Fibroblast of skin of right quadriceps (primary cell): ENCODE data around the gene GAPVD1.
"Not testable (repeated sequence)": the region's sequence is repeated elsewhere in the genome, so short reads cannot be mapped to it uniquely, and the experiment has no call there.

Source experiments
- DNase-seq: peaks from one replicate; pipeline ENCODE4 v3.0.0-alpha.2; 2013

The GAPVD1 gene

GRCh38 chr9:125316359-125316758 lies 54.7 kb downstream of the GAPVD1 start:
- not testable (repeated sequence) for DNase-seq

GRCh38 chr9:125317704-125318103 lies 56.1 kb downstream of the GAPVD1 start:
- DNase-seq = no peak

GRCh38 chr9:125321496-125321895 lies 59.9 kb downstream of the GAPVD1 start:
- DNase-seq = no peak

GRCh38 chr9:125323615-125324014 lies 62.0 kb downstream of the GAPVD1 start:
- no peak for DNase-seq

- DNase-seq = peak; percentile 4
Observed at GRCh38 chr9:125325826-125326225, 64.2 kb downstream of the GAPVD1 start.

GRCh38 chr9:125329978-125330377 lies 68.4 kb downstream of the GAPVD1 start:
- no peak for DNase-seq

- no peak for DNase-seq
Observed at GRCh38 chr9:125330587-125330986, 69.0 kb downstream of the GAPVD1 start.

GRCh38 chr9:125332527-125332926 lies 70.9 kb downstream of the GAPVD1 start:
- no peak for DNase-seq

GRCh38 chr9:125337236-125337635 lies 75.6 kb downstream of the GAPVD1 start:
- DNase-seq = no peak

GRCh38 chr9:125338929-125339328 lies 77.3 kb downstream of the GAPVD1 start:
- no peak for DNase-seq

GRCh38 chr9:125341566-125341965 lies 79.9 kb downstream of the GAPVD1 start:
- no peak for DNase-seq

- peak; percentile 27 for DNase-seq
Observed at GRCh38 chr9:125343518-125344275, 82.1 kb downstream of the GAPVD1 start.

- DNase-seq = no peak
Observed at GRCh38 chr9:125346080-125346732, 84.6 kb downstream of the GAPVD1 start.

- DNase-seq = no peak
Observed at GRCh38 chr9:125355601-125356000, 94.0 kb downstream of the GAPVD1 start.

GRCh38 chr9:125356032-125356431 lies 94.4 kb downstream of the GAPVD1 start:
- DNase-seq = no peak

GRCh38 chr9:125359011-125359410 lies 97.4 kb downstream of the GAPVD1 start:
- no peak for DNase-seq

GRCh38 chr9:125360601-125361000 lies 99.0 kb downstream of the GAPVD1 start:
- DNase-seq = no peak

- peak; percentile 9 for DNase-seq
Observed at GRCh38 chr9:125361837-125362531, 100.4 kb downstream of the GAPVD1 start.

GRCh38 chr9:125366676-125367075 lies 105.0 kb downstream of the GAPVD1 start:
- DNase-seq = no peak

GRCh38 chr9:125370786-125371185 lies 109.2 kb downstream of the GAPVD1 start:
- no peak for DNase-seq

GRCh38 chr9:125372441-125373226 lies 111.0 kb downstream of the GAPVD1 start:
- no peak for DNase-seq

GRCh38 chr9:125374443-125375309 lies 113.0 kb downstream of the GAPVD1 start:
- DNase-seq = peak; percentile 75
